ENCODE data around the gene HAX1. TPM values are rescaled to one million over a fixed set of nuclear protein-coding genes. Genes with fewer than 3 reads are reported as not detected.

The HAX1 gene
- total and polyA plus RNA-seq, 2 of the 8 experiments (the other 6 are each of a cell fraction or from before 2014, with no cell fraction given) = 82.2 to 115 TPM

DNA sequence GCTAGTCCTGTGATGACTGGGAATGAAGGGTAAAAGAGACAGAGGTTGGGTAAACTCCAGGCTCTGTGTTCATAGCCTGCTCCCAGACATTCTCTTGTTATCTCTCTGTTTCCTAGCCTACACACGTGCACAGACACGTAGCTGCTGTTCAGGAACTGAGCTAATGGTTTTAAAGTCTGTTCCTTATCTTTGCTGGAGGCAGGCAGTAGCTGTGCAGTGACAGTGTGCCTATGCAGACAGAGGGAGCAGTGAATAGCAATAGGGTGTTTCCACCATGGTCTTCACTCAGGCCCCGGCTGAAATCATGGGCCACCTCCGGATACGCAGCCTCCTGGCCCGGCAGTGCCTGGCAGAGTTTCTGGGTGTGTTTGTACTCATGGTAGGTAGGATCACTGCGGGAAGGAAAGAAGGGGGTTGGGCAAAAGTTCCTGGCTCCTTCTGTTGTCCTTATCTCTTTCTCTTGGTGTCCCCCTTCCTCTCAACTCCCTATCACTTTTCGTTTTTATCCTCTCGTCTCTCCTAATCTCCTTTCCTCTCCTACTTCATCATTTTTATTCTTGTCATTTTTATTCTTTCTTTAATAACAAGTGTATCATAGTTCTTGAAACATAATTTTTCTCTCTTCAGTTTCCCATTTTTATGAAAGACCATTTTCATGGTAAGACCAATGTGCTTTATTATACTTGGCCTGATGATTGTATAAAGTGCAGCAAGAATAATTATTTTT is 48.6 kb downstream of the HAX1 start, which contains the start of gene AQP10:
Gene AQP10 (plus strand): TSS at position 212 of the 727 bp plus-strand sequence. CDS start 63 bp downstream, at position 275.
- no peaks in the 10 kb centered on the region for H3K36me3 ChIP-seq (ENCODE audit: control insufficient read depth in 2 of 4, insufficient read depth in 4 of 4, low read length in 3 of 4)
- no peak within 1 kb of the TSS for H2BK12ac ChIP-seq (ENCODE audit: low read depth, low read length)
- no peaks in the 10 kb centered on the region for H3K79me2 ChIP-seq (ENCODE audit: control insufficient read depth in 1 of 2, insufficient read depth in 2 of 2, low read length in 2 of 2)
- H2AFZ ChIP-seq (ENCODE audit: low read length) = no peak within 1 kb of the TSS; the same call in 1 of the 2 replicates
- POLR2A ChIA-PET (ENCODE audit: partially characterized antibody) = interaction anchor here (0.5 to 1.0 kb wide), 2 partner anchors 16 to 106 kb away, joined by 3 read pairs; no protein-coding TSS in a partner anchor
- H3K27ac ChIP-seq (ENCODE audit: low read depth, low read length) = no peak within 1 kb of the TSS
- no peaks in the 10 kb centered on the region for H4K20me1 ChIP-seq (replicated peaks in 1 of 2; ENCODE audit: control insufficient read depth in 1 of 2, insufficient read depth in 2 of 2, low read length in 2 of 2)
- WGBS, 2 experiments (ENCODE audit: extremely low coverage in 1 of 2, insufficient coverage in 1 of 2, insufficient read length in 1 of 2, insufficient replicate concordance in 2 of 2, low coverage in 1 of 2, low lambda C conversion rate in 2 of 2, missing lambda C conversion rate in 1 of 2) = 89 to 100% methylated on average over 2 to 9 of the region's 9 CpGs
- peaks cover 0 to 2% (median 0%) of the 10 kb centered on the region in 4 experiments; a peak in 2 of 7 replicates for H3K4me1 ChIP-seq (replicated peaks in 1 of 4; ENCODE audit: control insufficient read depth in 3 of 4, insufficient read depth in 4 of 4, low read length in 3 of 4)
- H2BK120ac ChIP-seq (replicated peaks; ENCODE audit: low read depth, low read length) = no peak within 1 kb of the TSS
- H2BK5ac ChIP-seq (ENCODE audit: low read depth, low read length) = no peak within 1 kb of the TSS
- no peak within 1 kb of the TSS for H3K4ac ChIP-seq (replicated peaks; ENCODE audit: insufficient read length, low read depth, low read length)
- no peaks in the 10 kb centered on the region for H3K79me1 ChIP-seq (ENCODE audit: low read depth, low read length)
- no peak within 1 kb of the TSS for H4K91ac ChIP-seq (replicated peaks; ENCODE audit: insufficient read length, low read length)
- H2BK15ac ChIP-seq (ENCODE audit: low read length) = no peak within 1 kb of the TSS
- DNase-seq (ENCODE audit: low read depth in 1 of 2, low spot score in 2 of 2) (no peak), FAIRE-seq (no peak)
- no peak within 1 kb of the TSS for H3K23ac ChIP-seq (ENCODE audit: insufficient read length)
- peaks cover 0 to 9% of the 10 kb centered on the region in 2 experiments; a peak in 1 of 4 replicates for H3K9me3 ChIP-seq (ENCODE audit: insufficient read depth in 2 of 2, low read depth in 1 of 2, low read length in 1 of 2)
- CTCF ChIA-PET (ENCODE audit: partially characterized antibody) = interaction anchor here (1.4 to 21.7 kb wide), 3 partner anchors 15 to 44 kb away, joined by 3 to 507 read pairs (median 4); no protein-coding TSS in a partner anchor
- no peak within 1 kb of the TSS for H3K18ac ChIP-seq (ENCODE audit: extremely low read depth, low read length)
- no peak within 1 kb of the TSS for H3K4me2 ChIP-seq (ENCODE audit: insufficient read depth in 1 of 2, low read depth in 2 of 2, low read length in 2 of 2)
- H3K14ac ChIP-seq (ENCODE audit: insufficient read length) = no peak within 1 kb of the TSS
- peaks cover 9% of the 10 kb centered on the region; the same call in 1 of the 2 replicates for H3K23me2 ChIP-seq (ENCODE audit: low read depth, low read length)
- H3K4me3 ChIP-seq (ENCODE audit: extremely low read depth in 1 of 4, insufficient read depth in 2 of 4, low read depth in 3 of 4, low read length in 4 of 4) = no peak within 1 kb of the TSS
- H4K5ac ChIP-seq (ENCODE audit: insufficient read length, low read depth, low read length) = no peak within 1 kb of the TSS
- H3K27me3 ChIP-seq (replicated peaks in 1 of 4; ENCODE audit: control insufficient read depth in 3 of 4, extremely low read depth in 1 of 4, insufficient read depth in 3 of 4, low read length in 3 of 4) = no peaks in the 10 kb centered on the region
- H3K9ac ChIP-seq (replicated peaks in 1 of 4; ENCODE audit: extremely low read depth in 1 of 4, low read depth in 3 of 4, low read length in 3 of 4) = no peak within 1 kb of the TSS
- TF ChIP-seq RNF2 (IDR thresholded peaks at IDR 0.05; ENCODE audit: borderline replicate concordance, low read depth, low read length, missing control alignments, poor library complexity, severe bottlenecking) (no peak), RBBP5 (IDR thresholded peaks at IDR 0.05; ENCODE audit: borderline replicate concordance, low read depth, low read length) (no peak), SP1 (IDR thresholded peaks at IDR 0.05; ENCODE audit: low read depth, low read length) (no peak), CREB1 (IDR thresholded peaks at IDR 0.05) (no peak), USF2 (IDR thresholded peaks at IDR 0.05; ENCODE audit: low read length) (no peak), POLR2AphosphoS5 (IDR thresholded peaks at IDR 0.05; ENCODE audit: low read depth, low read length) (no peak), TCF12 (IDR thresholded peaks at IDR 0.05; ENCODE audit: low read depth, low read length) (no peak), TAF1 (IDR thresholded peaks at IDR 0.05; ENCODE audit: low read depth, low read length) (no peak), RAD21 (IDR thresholded peaks at IDR 0.05 in 1 of 2, conservative IDR thresholded peaks at IDR 0.05 in 1 of 2; ENCODE audit: low read depth in 2 of 2, low read length in 2 of 2) (no peak), PHF8 (conservative IDR thresholded peaks at IDR 0.05; ENCODE audit: low read depth, low read length) (no peak), HDAC6 (IDR thresholded peaks at IDR 0.05; ENCODE audit: low read depth, low read length) (no peak)
- no peak within 1 kb of the TSS for H3K56ac ChIP-seq (replicated peaks; ENCODE audit: insufficient read length, low read depth, low read length)
- H2AK5ac ChIP-seq (ENCODE audit: low read depth, low read length) = no peak within 1 kb of the TSS
- H2BK20ac ChIP-seq (ENCODE audit: low read length) = no peak within 1 kb of the TSS
- H4K8ac ChIP-seq (ENCODE audit: extremely low read depth, insufficient read depth, low read length) = peak within 1 kb of the TSS; percentile 43; the same call in 1 of the 2 replicates

All from H1 (cell line).